OCI-LY1 (cell line): ENCODE results near the gene CFAP43.

Source experiments
- H2AFZ ChIP-seq: fragments of 200-600 bp; sonication (generic), shearing (Covaris generic); 2 replicates; pipeline ENCODE4 v1.6.0; 2014; ENCODE audit warnings: antibody characterized with exemption, mild to moderate bottlenecking, low read length
- H3F3A ChIP-seq: fragments of 200-600 bp; sonication (generic), shearing (Covaris generic); 2 replicates; pipeline ENCODE4 v1.6.0; 2014; ENCODE audit warnings: mild to moderate bottlenecking, antibody characterized with exemption, low read length, moderate library complexity; ENCODE audit not compliant: insufficient read depth
- H3K27ac ChIP-seq: fragments of 200-600 bp; sonication (generic); 2 replicates; pipeline ENCODE4 v1.5.1; 2014; ENCODE audit warnings: low read length, mixed run types, mild to moderate bottlenecking, low read depth; ENCODE audit not compliant: poor library complexity, severe bottlenecking
- H3K27me3 ChIP-seq: fragments of 200-600 bp; sonication (generic); 2 replicates; pipeline ENCODE4 v1.6.0; 2014; ENCODE audit warnings: antibody characterized with exemption, mild to moderate bottlenecking, low read length, moderate library complexity; ENCODE audit not compliant: insufficient read depth
- H3K36me3 ChIP-seq: fragments of 200-600 bp; sonication (generic); 2 replicates; pipeline ENCODE4 v1.6.1; 2014; ENCODE audit warnings: mild to moderate bottlenecking, antibody characterized with exemption, low read length, moderate library complexity, mixed read lengths; ENCODE audit not compliant: insufficient read depth
- H3K4me1 ChIP-seq: fragments of 200-600 bp; sonication (generic); 2 replicates; pipeline ENCODE4 v1.5.1; 2014; ENCODE audit warnings: mild to moderate bottlenecking, low read length, moderate library complexity; ENCODE audit not compliant: insufficient read depth, severe bottlenecking
- H3K4me2 ChIP-seq: fragments of 200-600 bp; sonication (generic), shearing (Covaris generic); 2 replicates; pipeline ENCODE4 v1.6.1; 2014; ENCODE audit warnings: low read length
- H3K4me3 ChIP-seq: fragments of 200-600 bp; sonication (generic); 2 replicates; pipeline ENCODE4 v1.5.1; 2014; ENCODE audit warnings: low read length, low read depth, mild to moderate bottlenecking, mixed read lengths; ENCODE audit not compliant: poor library complexity, severe bottlenecking
- H3K79me2 ChIP-seq: fragments of 200-600 bp; shearing (Covaris generic); 2 replicates; pipeline ENCODE4 v1.6.1; 2016; ENCODE audit warnings: mixed run types, low read length, mixed read lengths; ENCODE audit not compliant: insufficient read depth
- H3K9ac ChIP-seq: fragments of 200-600 bp; sonication (generic), shearing (Covaris generic); 2 replicates; pipeline ENCODE4 v1.6.1; 2014; ENCODE audit warnings: mild to moderate bottlenecking, low read length, mixed read lengths
- H3K9me2 ChIP-seq: fragments of 200-600 bp; sonication (generic), shearing (Covaris generic); 2 replicates; pipeline ENCODE4 v1.6.1; 2014; ENCODE audit warnings: low read depth, mild to moderate bottlenecking, low read length, mixed read lengths
- H3K9me3 ChIP-seq: fragments of 200-600 bp; shearing (Covaris generic); 2 replicates; pipeline ENCODE4 v1.6.1; 2014; ENCODE audit warnings: low read length, mixed read lengths
- H4K20me1 ChIP-seq: fragments of 200-600 bp; sonication (generic), shearing (Covaris generic); 2 replicates; pipeline ENCODE4 v1.6.0; 2016; ENCODE audit warnings: mild to moderate bottlenecking, low read length; ENCODE audit not compliant: insufficient read depth
- EZH2 ChIP-seq: fragments of 200-600 bp; sonication (generic), shearing (Covaris generic); IDR thresholded peaks from 2 replicates; pipeline ENCODE4 v1.8.0; 2017; ENCODE audit warnings: borderline replicate concordance, mixed run types, mild to moderate bottlenecking, antibody characterized with exemption, low read length, moderate library complexity, mixed read lengths
- TF ChIP-seq, protein P1 (sequence below): fragments of 200-600 bp; sonication (generic), shearing (Covaris generic); IDR thresholded peaks from 2 replicates; pipeline ENCODE4 v1.5.1; 2017; ENCODE audit warnings: mild to moderate bottlenecking, antibody characterized with exemption, low read length, moderate library complexity, mixed read lengths

The CFAP43 gene

DNA sequence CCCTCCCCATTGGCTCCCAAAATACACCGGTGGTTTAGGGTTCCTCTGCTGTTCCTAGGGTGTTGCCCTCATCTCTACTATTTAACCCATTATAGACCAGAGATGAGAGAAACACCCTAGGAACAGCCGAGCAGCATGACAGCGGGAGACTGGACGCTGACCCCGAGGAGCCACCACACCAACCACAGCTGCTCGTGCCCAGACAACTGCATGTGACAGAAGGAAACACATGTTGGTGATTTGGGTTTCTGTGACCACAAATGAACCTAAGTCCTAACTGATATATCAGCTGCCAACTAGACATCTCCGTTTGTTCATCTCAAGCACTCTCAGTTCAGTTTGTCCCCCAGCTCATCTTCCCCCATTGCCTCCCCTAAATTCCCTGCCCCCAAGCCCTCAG lies 13.4 kb downstream of the CFAP43 start:
- H3K9ac ChIP-seq = no peak overlapping the region
- no peaks in the 10 kb centered on the region for H3K4me1 ChIP-seq
- no peak overlapping the region for H3K4me2 ChIP-seq
- H3K4me3 ChIP-seq = no peak overlapping the region
- H3K79me2 ChIP-seq = no peaks in the 10 kb centered on the region
- H2AFZ ChIP-seq = no peak overlapping the region
- no peaks in the 10 kb centered on the region for H3K9me3 ChIP-seq
- H4K20me1 ChIP-seq = no peaks in the 10 kb centered on the region
- no peaks in the 10 kb centered on the region for H3K9me2 ChIP-seq
- H3K27me3 ChIP-seq = peaks cover 9% of the 10 kb centered on the region; the same call in 1 of the 2 replicates
- no peak overlapping the region for H3K27ac ChIP-seq
- no peaks in the 10 kb centered on the region for H3K36me3 ChIP-seq
- no peaks in the 10 kb centered on the region; the same call in 1 of the 2 replicates for H3F3A ChIP-seq
- TF ChIP-seq, protein P1, sequence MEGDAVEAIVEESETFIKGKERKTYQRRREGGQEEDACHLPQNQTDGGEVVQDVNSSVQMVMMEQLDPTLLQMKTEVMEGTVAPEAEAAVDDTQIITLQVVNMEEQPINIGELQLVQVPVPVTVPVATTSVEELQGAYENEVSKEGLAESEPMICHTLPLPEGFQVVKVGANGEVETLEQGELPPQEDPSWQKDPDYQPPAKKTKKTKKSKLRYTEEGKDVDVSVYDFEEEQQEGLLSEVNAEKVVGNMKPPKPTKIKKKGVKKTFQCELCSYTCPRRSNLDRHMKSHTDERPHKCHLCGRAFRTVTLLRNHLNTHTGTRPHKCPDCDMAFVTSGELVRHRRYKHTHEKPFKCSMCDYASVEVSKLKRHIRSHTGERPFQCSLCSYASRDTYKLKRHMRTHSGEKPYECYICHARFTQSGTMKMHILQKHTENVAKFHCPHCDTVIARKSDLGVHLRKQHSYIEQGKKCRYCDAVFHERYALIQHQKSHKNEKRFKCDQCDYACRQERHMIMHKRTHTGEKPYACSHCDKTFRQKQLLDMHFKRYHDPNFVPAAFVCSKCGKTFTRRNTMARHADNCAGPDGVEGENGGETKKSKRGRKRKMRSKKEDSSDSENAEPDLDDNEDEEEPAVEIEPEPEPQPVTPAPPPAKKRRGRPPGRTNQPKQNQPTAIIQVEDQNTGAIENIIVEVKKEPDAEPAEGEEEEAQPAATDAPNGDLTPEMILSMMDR = no peak
- no peak for TF ChIP-seq EZH2

DNA sequence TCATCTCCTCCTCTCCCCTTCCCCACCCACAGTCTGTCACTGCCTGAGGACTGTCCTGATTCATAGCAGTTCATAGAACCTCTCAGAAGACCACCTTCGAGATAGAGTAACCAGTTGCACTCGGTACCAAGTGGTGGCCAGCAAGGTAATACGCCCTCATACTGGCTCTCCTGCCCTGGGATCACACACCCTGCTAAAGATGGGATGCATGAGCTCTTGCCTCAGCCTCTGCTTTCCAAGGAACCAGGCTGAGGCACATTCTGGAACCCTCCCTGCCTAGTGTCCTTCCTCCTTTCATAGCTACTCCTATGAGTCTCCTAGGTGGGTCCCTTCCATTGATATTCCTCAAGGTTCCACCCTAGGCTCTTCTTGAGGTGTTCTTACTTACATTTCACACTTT lies 15.5 kb downstream of the CFAP43 start:
- H3F3A ChIP-seq = no peaks in the 10 kb centered on the region; the same call in 1 of the 2 replicates
- no peaks in the 10 kb centered on the region for H3K9me3 ChIP-seq
- H3K27me3 ChIP-seq = peaks cover 9% of the 10 kb centered on the region; the same call in 1 of the 2 replicates
- H3K4me1 ChIP-seq = no peaks in the 10 kb centered on the region
- TF ChIP-seq, protein P1 = no peak
- TF ChIP-seq EZH2 = no peak
- H3K36me3 ChIP-seq = no peaks in the 10 kb centered on the region
- H3K4me2 ChIP-seq = no peak overlapping the region
- no peaks in the 10 kb centered on the region for H3K79me2 ChIP-seq
- H3K9me2 ChIP-seq = no peaks in the 10 kb centered on the region
- H3K4me3 ChIP-seq = no peak overlapping the region
- H2AFZ ChIP-seq = no peak overlapping the region
- no peak overlapping the region for H3K27ac ChIP-seq
- no peaks in the 10 kb centered on the region for H4K20me1 ChIP-seq
- no peak overlapping the region for H3K9ac ChIP-seq

DNA sequence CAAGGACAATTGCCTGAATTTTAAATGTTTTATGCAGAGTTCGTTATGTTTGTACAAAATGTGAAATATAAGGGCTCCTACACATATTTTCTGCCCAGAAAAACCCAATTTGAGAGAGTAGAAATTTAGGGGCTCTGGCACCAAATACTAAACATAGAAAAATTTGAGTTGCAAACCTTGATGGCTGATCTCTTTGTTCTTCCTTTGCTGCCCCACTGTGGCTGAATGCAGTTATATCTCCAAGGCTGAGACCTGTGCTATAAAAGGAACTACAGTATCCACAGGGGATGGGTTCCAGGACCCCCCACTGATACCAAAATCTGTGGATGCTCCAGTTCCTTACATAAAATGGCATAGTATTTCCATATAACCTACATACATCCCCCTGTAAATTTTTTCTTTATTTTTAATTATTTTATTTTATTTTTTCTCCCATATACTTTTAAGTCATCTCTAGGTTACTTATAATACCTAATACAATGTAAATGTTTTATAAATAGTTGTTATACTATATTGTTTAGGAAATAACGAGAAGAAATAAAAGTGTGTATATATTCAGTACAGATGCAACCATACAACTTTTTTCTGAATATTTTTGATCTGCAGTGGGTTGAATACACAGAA lies 22.5 kb downstream of the CFAP43 start:
- no peaks in the 10 kb centered on the region for H3K9me3 ChIP-seq

More for the DNA sequence above, 22.5 kb downstream of the CFAP43 start:
- TF ChIP-seq, protein P1 = peak; percentile 54
- no peak for TF ChIP-seq EZH2
- Histone ChIP-seq H3F3A (no peaks in the 10 kb centered on the region; the same call in 1 of the 2 replicates), H3K4me1 (no peaks in the 10 kb centered on the region), H3K79me2 (no peaks in the 10 kb centered on the region), H3K27ac (no peak overlapping the region), H3K9me2 (no peaks in the 10 kb centered on the region), H2AFZ (no peak overlapping the region), H3K27me3 (no peaks in the 10 kb centered on the region), H4K20me1 (no peaks in the 10 kb centered on the region), H3K4me3 (no peak overlapping the region), H3K4me2 (no peak overlapping the region), H3K9ac (no peak overlapping the region), H3K36me3 (no peaks in the 10 kb centered on the region)
